Activated CD4-positive, alpha-beta T cell treated with anti-CD3 and anti-CD28 coated beads for 48 hours (primary cell): ENCODE results near the gene USP7.
"Not testable (repeated sequence)": the region's sequence is repeated elsewhere in the genome, so short reads cannot be mapped to it uniquely, and the experiment has no call there.

Experiments
- DNase-seq: peaks from one replicate; pipeline ENCODE4 v3.0.0-alpha.2; 2020

Gene USP7

DNA sequence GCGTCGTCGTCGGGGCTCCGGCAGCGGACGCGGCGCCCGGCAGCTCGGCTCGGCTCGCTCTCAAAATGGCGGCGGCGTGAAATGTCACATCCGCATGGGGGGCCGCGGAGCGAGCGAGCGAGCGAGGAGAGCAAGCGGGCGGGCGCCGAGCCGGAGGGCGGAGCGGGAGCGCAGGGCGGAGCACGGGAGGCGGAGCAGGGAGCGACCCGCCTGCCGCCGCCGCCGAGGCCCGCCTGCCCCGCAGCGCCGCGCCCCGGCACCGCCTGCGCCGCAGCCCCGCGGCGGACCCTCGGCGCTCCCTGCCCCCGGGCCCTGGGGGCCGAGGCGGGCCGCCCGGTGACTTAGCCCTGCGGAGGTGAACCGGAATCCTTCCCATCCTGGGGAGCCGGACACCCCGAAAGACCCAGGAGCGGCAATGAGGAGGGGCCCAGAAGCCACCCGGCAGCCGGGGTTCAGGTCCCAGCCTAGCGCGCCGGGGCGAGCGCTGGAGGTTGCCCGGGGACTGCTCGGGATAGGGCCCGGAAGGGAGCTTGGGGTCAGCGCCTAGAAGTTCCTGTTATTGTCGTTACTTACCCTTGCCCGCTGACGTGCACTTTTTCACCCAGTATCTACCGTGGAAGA, at the start of gene USP7:
USP7 (minus strand) TSS at position 86 of the 621 bp plus-strand sequence. CDS start 621 bp downstream, outside the sequence.
- DNase-seq = peak; percentile 95

GRCh38 chr16:9013508-9013864, 49.8 kb upstream of the USP7 start:
- DNase-seq = no peak

GRCh38 chr16:9012848-9013507, 49.3 kb upstream of the USP7 start:
- DNase-seq = peak; percentile 11

DNA sequence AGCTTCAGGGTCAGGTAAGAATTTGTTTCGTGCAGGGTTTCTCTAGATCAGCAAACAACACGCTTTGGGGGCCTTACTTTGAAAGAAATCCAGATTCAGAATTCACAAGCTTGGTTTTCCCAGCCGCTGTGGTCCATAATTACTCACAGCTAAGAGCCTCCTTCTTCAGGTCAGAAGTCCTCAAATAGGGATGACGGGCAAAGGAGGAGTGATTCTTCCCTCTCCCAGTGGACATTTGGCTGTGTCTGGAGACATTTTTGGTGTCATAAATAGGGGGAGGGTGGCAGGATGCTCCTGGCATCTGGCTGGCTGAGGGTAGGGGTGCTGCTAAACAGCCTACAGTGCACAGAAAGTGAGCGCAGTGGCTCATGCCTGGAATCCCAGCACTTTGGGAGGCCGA, 48.6 kb upstream of the USP7 start:
- no peak for DNase-seq

DNA sequence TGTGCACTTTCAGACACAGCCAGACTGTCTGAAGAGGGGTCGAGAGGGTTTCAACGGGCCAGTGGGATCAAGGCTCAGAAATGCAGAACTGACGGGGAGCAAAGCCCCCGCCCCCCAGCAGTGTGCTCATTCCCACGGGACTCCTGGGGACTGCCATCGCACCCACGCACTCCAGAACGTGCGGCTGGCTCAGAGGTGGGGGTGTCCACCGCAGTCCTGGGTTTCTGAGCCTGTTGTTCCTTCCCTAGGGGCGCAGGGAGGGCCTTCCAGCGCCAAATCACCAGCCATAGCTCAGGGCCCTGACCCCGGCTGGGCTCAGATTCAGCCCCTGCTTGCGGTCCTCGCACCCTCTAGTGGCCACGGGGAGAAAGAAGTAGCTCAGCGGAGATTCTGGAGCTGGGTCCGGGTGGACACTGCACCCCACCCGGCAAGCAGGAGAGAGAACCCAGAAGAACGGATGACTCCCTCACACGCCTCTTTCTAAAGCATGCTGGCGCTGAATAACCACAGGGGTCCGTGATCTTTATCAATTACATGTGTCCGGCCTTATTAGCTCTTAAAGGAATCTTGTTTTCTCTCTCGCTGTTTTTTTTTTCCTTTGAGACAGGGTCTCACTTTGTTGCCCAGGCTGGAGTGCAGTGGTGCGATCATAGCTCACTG, 45.0 kb upstream of the USP7 start:
- peak; percentile 83 for DNase-seq

- DNase-seq = no peak
Observed at GRCh38 chr16:9007177-9007794, 43.6 kb upstream of the USP7 start.

GRCh38 chr16:9004183-9004582, 40.5 kb upstream of the USP7 start:
- no peak for DNase-seq

DNA sequence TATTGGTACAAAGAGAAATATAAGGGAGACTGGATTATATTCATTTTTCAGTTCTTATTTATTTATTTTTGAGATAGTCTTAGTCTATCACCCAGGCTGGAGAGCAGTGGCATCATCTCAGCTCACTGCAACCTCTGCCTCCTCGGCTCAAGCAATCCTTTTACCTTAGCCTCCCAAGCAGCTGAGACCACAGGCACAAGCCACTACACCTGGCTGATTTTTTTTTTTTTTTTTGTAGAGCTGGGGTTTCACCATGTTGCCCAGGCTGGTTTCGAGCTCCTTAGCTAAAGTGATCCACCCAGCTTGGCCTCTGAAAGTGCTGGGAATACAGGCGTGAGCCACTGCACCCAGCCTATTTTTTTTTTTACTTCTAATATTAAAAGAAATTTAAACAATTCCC, 40.1 kb upstream of the USP7 start:
- no peak for DNase-seq

GRCh38 chr16:9003322-9003721, 39.6 kb upstream of the USP7 start:
- DNase-seq = no peak

DNA sequence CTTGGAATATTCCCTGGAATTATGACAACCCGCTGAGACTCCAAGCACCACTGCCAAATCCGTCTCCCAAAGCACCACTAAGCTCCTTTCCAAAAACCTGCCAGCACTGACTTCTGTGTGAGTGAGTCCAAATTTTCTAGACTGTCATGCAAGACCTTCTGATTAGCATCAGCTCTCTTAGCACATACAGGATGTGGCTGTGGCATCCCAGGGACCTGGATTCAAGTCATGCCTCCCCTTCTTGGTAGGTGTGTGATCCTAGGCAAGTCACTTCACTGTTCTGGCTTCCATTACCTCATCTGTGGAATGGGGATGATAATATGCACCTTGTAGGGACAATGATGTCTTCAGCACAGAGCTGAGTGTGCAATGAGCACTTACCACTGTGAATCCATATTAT, 38.3 kb upstream of the USP7 start:
- DNase-seq = no peak

GRCh38 chr16:9000664-9001063, 37.0 kb upstream of the USP7 start:
- DNase-seq = no peak

- no peak for DNase-seq
Observed at GRCh38 chr16:8999800-9000199, 36.1 kb upstream of the USP7 start.

DNA sequence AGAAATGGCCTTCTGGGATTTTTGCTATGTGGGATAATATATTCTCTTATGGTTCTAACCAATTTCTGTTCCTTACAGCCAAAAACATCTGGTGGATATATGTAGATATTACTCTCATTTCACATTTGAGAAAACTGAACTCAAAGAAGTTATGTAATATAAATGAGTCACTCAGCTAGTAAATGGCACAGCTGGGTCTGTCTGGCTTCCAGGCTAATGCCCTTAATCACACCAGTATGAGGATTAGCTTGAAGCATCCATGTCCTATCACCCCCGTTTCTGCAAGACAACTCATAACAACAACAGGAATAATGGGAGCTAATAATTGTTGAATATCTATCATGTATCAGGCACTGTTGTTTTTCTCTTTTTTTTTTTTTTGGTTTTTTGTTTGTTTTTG, 34.4 kb upstream of the USP7 start:
- no peak for DNase-seq

DNA sequence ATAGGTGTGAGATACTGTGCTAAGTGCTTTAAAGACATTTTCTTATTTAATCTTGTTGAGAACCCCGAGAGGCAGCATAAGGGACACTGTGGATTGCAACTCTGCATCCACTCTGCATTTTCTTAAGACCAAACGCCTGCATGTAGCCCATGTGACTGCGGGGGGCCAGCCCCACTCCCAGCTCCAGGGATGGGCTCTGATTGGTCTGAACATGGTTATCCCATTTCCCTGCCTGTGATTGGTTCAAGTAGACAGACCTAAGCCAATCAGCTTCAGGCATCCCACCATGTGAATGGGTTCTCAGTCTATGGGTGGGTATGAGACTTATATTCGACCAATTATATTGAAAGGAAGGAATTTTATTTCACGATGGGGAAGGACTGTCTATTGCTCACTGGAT, 33.2 kb upstream of the USP7 start:
- DNase-seq = no peak

GRCh38 chr16:8990445-8990844, 26.7 kb upstream of the USP7 start:
- no peak for DNase-seq

DNA sequence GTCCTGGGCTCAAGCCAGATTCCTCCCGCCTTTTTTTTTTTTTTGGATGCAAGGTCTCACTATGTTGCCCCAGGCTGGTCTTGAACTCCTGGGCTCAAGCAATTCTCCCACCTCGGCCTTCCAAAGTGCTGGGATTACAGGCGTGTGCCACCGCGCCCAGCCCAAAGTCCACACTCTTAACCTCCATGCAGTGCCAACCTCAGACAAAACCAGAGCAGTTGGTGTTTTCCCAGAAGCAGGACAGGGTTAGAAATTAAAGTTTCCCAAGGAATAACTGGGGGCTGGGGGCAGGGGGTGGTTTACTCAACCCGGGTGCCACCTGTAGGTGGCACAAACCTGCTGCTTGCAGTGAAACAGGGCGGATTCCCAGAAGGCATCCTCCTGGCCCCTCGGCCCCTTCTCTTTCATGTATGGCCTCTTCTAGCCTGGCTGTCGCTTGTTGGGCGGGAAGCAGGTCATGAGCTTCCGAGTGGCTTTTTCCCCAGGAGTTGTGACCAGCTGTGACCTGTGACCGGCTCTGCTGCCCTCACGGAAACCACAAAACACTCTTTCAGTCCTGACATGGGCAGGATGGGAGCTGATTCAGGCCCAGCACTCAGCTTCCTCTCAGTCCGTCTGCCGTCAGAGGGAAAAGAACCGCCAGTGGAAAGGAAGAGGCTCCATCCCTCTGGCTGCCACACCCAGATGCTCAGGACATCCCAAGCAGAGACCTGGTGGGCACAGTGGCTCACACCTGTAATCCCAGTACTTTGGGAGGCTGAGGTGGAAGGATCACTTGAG, 25.6 kb upstream of the USP7 start:
- no peak for DNase-seq

DNA sequence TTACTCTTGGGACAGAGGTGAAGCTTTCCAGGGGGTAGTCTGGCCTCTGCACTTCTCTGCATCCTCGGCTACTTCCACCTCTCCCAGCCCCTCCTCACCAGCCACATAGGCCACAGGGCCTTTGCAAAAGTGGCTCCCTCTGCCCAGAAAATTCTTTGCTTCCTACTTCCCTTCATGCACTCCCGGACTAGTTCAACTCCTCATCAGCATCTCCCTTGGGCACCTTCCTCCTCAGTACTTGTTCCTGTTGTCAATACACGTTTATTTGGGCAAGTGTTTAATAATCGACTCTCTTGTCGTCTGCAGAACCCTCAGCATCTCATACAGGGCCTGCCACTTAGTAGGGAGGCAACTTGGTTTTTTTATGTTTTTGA, 23.1 kb upstream of the USP7 start:
- DNase-seq = no peak

DNA sequence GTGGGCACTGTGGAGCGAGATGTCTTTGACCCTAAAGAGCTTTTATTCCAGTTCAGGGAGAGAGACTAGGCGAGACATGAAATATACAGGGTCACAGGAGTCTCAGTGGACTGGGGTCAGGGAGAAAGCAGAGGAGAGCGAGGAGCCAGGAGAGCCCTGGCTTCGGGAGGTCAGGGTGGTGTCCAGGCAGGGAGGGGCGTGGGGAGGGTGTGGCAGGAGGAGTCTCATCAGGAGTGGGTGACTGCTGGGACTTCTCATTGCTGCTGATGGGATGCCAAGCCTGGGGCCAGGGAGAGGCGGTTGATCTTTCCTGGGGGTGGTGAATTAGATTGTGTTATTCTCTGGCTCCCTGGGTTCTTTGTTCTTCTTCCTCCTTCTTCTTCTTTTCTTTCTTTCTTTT, 22.4 kb upstream of the USP7 start:
- DNase-seq = no peak

DNA sequence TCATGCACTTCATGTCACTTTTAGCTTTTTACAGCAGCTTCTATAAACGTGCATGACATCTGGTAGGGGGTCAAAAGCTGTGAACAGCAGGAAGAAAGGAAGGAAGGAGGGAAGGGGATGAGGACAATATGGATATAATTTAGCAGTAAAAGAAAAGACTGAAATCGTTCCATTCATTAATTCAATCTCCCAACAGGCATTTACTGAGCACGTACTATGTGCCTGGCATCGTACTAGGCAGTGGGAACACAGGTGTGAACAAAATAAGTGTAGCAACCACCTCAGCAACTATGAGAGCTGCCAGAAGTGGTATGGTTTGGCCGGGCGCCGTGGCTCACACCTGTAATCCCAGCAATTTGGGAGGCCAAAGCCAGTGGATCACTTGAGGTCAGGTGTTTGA, 19.1 kb upstream of the USP7 start:
- DNase-seq = no peak

GRCh38 chr16:8981901-8982300, 18.2 kb upstream of the USP7 start:
- DNase-seq = not testable (repeated sequence)

DNA sequence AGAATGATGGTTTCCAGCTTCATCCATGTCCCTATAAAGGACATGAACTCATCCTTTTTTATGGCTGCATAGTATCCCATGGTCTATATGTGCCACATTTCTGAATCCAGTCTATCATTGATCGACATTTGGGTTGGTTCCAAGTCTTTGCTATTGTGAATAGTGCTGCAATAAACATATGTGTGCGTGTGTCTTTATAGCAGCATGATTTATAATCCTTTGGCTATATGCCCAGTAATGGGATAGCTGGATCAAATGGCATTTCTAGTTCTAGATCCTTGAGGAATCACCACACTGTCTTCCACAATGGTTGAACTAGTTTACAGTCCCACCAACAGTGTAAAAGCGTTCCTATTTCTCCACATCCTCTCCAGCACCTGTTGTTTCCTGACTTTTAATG, 12.5 kb upstream of the USP7 start:
- DNase-seq = not testable (repeated sequence)

GRCh38 chr16:8975039-8975438, 11.3 kb upstream of the USP7 start:
- DNase-seq = no peak

DNA sequence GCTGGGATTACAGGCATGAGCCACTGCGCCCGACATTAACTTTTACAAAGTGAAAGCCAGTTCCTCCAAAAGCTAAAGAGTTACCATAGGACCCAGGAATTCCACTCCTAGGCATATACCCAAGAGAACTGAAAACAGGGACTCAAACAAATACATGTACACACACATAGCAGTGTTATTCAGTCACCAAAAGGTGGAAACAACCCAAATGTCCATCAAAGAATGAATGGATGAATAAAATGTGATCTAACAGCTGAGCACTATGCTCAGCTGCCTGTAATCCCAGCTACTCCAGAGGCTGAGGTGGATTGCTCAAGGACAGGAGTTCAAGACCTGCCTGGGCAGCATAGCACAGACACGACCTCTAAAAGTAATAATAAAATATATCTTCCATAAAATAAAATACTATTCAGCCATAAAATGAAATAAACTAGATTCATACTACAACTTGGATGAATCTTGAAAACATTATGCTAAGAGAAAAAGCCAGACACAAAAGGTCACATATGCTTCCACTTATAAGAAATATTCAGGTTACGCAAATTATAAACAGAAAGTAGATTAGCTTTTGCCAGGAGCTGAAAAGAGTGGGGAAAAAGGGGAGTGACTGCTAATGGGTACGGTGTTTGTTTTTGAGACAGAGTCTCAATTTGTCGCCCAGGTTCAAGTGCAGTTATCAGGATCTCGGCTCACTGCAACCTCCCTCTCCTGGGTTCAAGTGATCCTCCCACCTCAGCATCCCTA, 9.3 kb upstream of the USP7 start:
- no peak for DNase-seq
